Gastrocnemius medialis (tissue), 4 donors: ENCODE results near the gene CAPN8.

ENCODE experiments used
- POLR2A ChIP-seq, 2 donors: fragments of 450-650 bp; IDR thresholded peaks; one replicate each; pipeline ENCODE4 v1.6.1; 2017; ENCODE audit warnings: antibody characterized with exemption in 2 of 2, mild to moderate bottlenecking in 2 of 2, moderate library complexity in 2 of 2
- TF ChIP-seq, protein P1 (sequence below), 5 experiments: fragments of 450-650 bp in 3 of 5; fragments of 200-600 bp in 2 of 5; sonication (generic) in 2 of 5; IDR thresholded peaks in 4 of 5; conservative IDR thresholded peaks in 1 of 5; 1 replicate in 4 of 5; 2 replicates in 1 of 5; pipeline ENCODE4 v1.5.1; 2016 to 2019; ENCODE audit warnings: antibody characterized with exemption in 5 of 5, mild to moderate bottlenecking in 3 of 5, moderate library complexity in 3 of 5

DNA sequence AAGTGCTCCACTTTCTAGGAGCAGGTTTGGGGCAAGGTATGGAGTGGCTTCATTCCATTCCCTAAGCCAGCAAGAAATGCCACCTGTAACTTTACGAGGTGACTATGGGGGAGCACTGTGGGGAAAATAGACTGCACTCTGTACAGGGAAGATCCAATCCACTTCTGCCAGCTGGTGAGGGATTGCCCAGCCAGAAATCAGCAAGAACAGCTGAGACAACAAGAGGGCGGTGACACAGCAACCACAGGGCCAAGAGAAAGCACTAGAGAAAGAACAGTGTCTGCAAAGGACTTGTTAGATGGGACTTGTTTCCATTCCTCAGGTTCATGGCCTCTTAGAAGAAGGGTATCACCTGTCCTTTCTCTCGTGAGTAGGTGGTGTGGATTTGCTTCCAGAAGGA lies 19.6 kb downstream of the CAPN8 start:
- TF ChIP-seq, protein P1, sequence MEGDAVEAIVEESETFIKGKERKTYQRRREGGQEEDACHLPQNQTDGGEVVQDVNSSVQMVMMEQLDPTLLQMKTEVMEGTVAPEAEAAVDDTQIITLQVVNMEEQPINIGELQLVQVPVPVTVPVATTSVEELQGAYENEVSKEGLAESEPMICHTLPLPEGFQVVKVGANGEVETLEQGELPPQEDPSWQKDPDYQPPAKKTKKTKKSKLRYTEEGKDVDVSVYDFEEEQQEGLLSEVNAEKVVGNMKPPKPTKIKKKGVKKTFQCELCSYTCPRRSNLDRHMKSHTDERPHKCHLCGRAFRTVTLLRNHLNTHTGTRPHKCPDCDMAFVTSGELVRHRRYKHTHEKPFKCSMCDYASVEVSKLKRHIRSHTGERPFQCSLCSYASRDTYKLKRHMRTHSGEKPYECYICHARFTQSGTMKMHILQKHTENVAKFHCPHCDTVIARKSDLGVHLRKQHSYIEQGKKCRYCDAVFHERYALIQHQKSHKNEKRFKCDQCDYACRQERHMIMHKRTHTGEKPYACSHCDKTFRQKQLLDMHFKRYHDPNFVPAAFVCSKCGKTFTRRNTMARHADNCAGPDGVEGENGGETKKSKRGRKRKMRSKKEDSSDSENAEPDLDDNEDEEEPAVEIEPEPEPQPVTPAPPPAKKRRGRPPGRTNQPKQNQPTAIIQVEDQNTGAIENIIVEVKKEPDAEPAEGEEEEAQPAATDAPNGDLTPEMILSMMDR (IDR thresholded peaks at IDR 0.05 in 4 of 5, conservative IDR thresholded peaks at IDR 0.05 in 1 of 5): no peak
- TF ChIP-seq POLR2A (IDR thresholded peaks at IDR 0.05): no peak
